HCT116 (cell line): ENCODE results near the gene ELMOD3. TPM values are rescaled to one million over a fixed set of nuclear protein-coding genes. Genes with fewer than 3 reads are reported as not detected.
A peak's percentile ranks its signal among the peaks of the same experiment; 100 is the strongest.

ENCODE experiments used
- ATAC-seq: fragments of 200-7000 bp; cut with Tn5 transposase; 2 replicates; pipeline ENCODE4 v1.9.1; 2020; ENCODE audit warnings: mild to moderate bottlenecking, moderate library complexity
- BruUV-seq: library from RNA; stranded (reverse); fragments of 400-500 nt; replicated peaks from 2 replicates; lab custom pipeline; 2021; lab: Mats Ljungman, UMichigan
- CTCF ChIA-PET: fragments of 300-600 bp; sonication (Branson Sonifier 250); formaldehyde crosslinking; loops from one replicate; lab custom pipeline; 2021; ENCODE audit warnings: antibody characterized with exemption; lab: Charles Lee
- POLR2A ChIA-PET: fragments of 300-600, 350-600 bp; sonication (Branson Sonifier 250); formaldehyde crosslinking; loops from one replicate; lab custom pipeline; 2021; ENCODE audit warnings: antibody characterized with exemption; lab: Charles Lee
- RAD21 ChIA-PET, 2 experiments: fragments of 300-600 bp; sonication (Branson Sonifier 250); formaldehyde crosslinking; loops; one replicate each; lab custom pipeline; 2023; ENCODE audit warnings: low total read pairs in 2 of 2; ENCODE audit not compliant: uncharacterized antibody in 2 of 2, unreplicated experiment in 2 of 2, low non-redundant PET in 1 of 2; lab: Charles Lee
- DNase-seq: peaks from one replicate; pipeline ENCODE4 v3.0.0-alpha.2; 2010; ENCODE audit warnings: low read depth, low spot score
- H2AFZ ChIP-seq: fragments of 200-600 bp; shearing (Covaris generic), sonication (generic); 2 replicates; pipeline ENCODE4 v1.6.1; 2017; ENCODE audit warnings: low read depth, mixed run types, mixed read lengths, antibody characterized with exemption, low read length; ENCODE audit not compliant: poor library complexity, severe bottlenecking
- H3K27ac ChIP-seq: 2 replicates; pipeline ENCODE4 v1.5.1; 2012; ENCODE audit warnings: low read depth, low read length
- H3K27me3 ChIP-seq: fragments of 200-600 bp; sonication (generic); 2 replicates; pipeline ENCODE4 v1.6.1; 2016; ENCODE audit warnings: mixed run types, low read length, mixed read lengths; ENCODE audit not compliant: insufficient read depth
- H3K36me3 ChIP-seq, 2 experiments: fragments of 200-500 bp in 1 of 2; fragments of 200-600 bp in 1 of 2; sonication (Bioruptor generic) in 1 of 2; sonication (generic) in 1 of 2; 2 replicates each; pipeline versions ENCODE4 v1.5.1 to v1.6.1; 2014 to 2016; ENCODE audit warnings: low read length in 2 of 2, inconsistent platforms in 1 of 2, mixed read lengths in 1 of 2, mixed run types in 1 of 2; ENCODE audit not compliant: insufficient read depth in 2 of 2, control insufficient read depth in 1 of 2
- H3K4me1 ChIP-seq, 2 experiments: fragments of 200-600 bp in 1 of 2; sonication (generic) in 1 of 2; 2 replicates each; pipeline versions ENCODE4 v1.5.1 to v1.6.1; 2012 to 2017; ENCODE audit warnings: low read length in 2 of 2, inconsistent platforms in 1 of 2, mild to moderate bottlenecking in 1 of 2, mixed read lengths in 1 of 2, mixed run types in 1 of 2, moderate library complexity in 1 of 2; ENCODE audit not compliant: insufficient read depth in 2 of 2, control insufficient read depth in 1 of 2
- H3K4me2 ChIP-seq: fragments of 200-600 bp; sonication (generic); 2 replicates; pipeline ENCODE4 v1.6.1; 2017; ENCODE audit warnings: mixed run types, low read length, mixed read lengths
- H3K4me3 ChIP-seq, 2 experiments: fragments of 200-600 bp in 1 of 2; sonication (generic) in 1 of 2; replicated peaks in 1 of 2; 2 replicates each; pipeline ENCODE4 v1.5.1; 2011 to 2016; ENCODE audit warnings: low read length in 2 of 2, control low read depth in 1 of 2, low read depth in 1 of 2, mild to moderate bottlenecking in 1 of 2, mixed read lengths in 1 of 2, mixed run types in 1 of 2
- H3K79me2 ChIP-seq: fragments of 200-600 bp; sonication (generic); 2 replicates; pipeline ENCODE4 v1.6.1; 2017; ENCODE audit warnings: mild to moderate bottlenecking, mixed run types, low read length, moderate library complexity, mixed read lengths; ENCODE audit not compliant: insufficient read depth
- H3K9ac ChIP-seq: fragments of 200-600 bp; sonication (generic); 2 replicates; pipeline ENCODE4 v1.6.1; 2016; ENCODE audit warnings: low read length, mixed read lengths
- H3K9me2 ChIP-seq: fragments of 200-600 bp; sonication (generic), shearing (Covaris generic); 2 replicates; pipeline ENCODE4 v1.6.1; 2017; ENCODE audit warnings: mixed run types, mild to moderate bottlenecking, moderate library complexity; ENCODE audit not compliant: insufficient read depth
- H3K9me3 ChIP-seq, 2 experiments: fragments of 200-500 bp in 1 of 2; fragments of 200-600 bp in 1 of 2; sonication (Bioruptor generic) in 1 of 2; sonication (generic) in 1 of 2; 2 replicates each; pipeline ENCODE4 v1.6.1; 2014 to 2017; ENCODE audit warnings: low read length in 2 of 2, mixed read lengths in 2 of 2, inconsistent platforms in 1 of 2, low read depth in 1 of 2, mild to moderate bottlenecking in 1 of 2, mixed run types in 1 of 2, moderate library complexity in 1 of 2; ENCODE audit not compliant: control insufficient read depth in 1 of 2, insufficient read depth in 1 of 2
- H4K20me1 ChIP-seq: fragments of 200-600 bp; sonication (generic), shearing (Covaris generic); 2 replicates; pipeline ENCODE4 v1.6.1; 2017; ENCODE audit warnings: mixed run types, mild to moderate bottlenecking, moderate library complexity; ENCODE audit not compliant: insufficient read depth
- ATF3 ChIP-seq: IDR thresholded peaks from 2 replicates; pipeline ENCODE4 v1.6.1; 2012
- CTCF ChIP-seq, 3 experiments: fragments of 200-600 bp in 1 of 3; sonication (generic) in 1 of 3; IDR thresholded peaks in 2 of 3; conservative IDR thresholded peaks in 1 of 3; 2 replicates each; pipeline ENCODE4 v1.5.1; 2012 to 2017; ENCODE audit warnings: low read depth in 2 of 3, low read length in 2 of 3, antibody characterized with exemption in 1 of 3, borderline replicate concordance in 1 of 3, control low read depth in 1 of 3, mild to moderate bottlenecking in 1 of 3, mixed read lengths in 1 of 3, mixed run types in 1 of 3, moderate library complexity in 1 of 3; ENCODE audit not compliant: insufficient read depth in 1 of 3
- ELF1 ChIP-seq: IDR thresholded peaks from 2 replicates; pipeline ENCODE4 v1.6.1; 2012; ENCODE audit warnings: low read depth, borderline replicate concordance
- EZH2phosphoT487 ChIP-seq: fragments of 200-600 bp; IDR thresholded peaks from 2 replicates; pipeline ENCODE4 v1.6.1; 2018; ENCODE audit warnings: antibody characterized with exemption, borderline replicate concordance
- SRF ChIP-seq: IDR thresholded peaks from 2 replicates; pipeline ENCODE4 v1.6.1; 2012; ENCODE audit warnings: low read depth
- intact Hi-C: fragments of 100-400 bp; cut with micrococcal nuclease; formaldehyde crosslinking; loops from 2 replicates; pipeline ENCODE4 v1.10.0; 2022
- total RNA-seq: library from RNA; stranded (reverse); gene quantifications from one replicate; pipeline ENCODE4 v1.2.1, GENCODE V29; 2021; ENCODE audit not compliant: unreplicated experiment

The ELMOD3 gene
- total RNA-seq, 1 experiment from 2014 or later: 9.2 TPM

GRCh38 chr2:85419009-85419675 is 64.6 kb downstream of the ELMOD3 start:
- no peaks in the 10 kb centered on the region for H3K27me3 ChIP-seq
- H2AFZ ChIP-seq: no peak overlapping the region
- TSS peak; percentile 82 for BruUV-seq
- POLR2A ChIA-PET: interaction anchor here (0.8 to 15.9 kb wide), 8 partner anchors 36 to 193 kb away, joined by 3 to 236 read pairs (median 4); partner anchors contain the start of genes C2orf68, ELMOD3, GGCX and MAT2A
- peak overlapping the region; percentile 95 for H3K4me2 ChIP-seq
- no peaks in the 10 kb centered on the region for H3K79me2 ChIP-seq
- H3K4me1 ChIP-seq: peaks cover 42 to 56% of the 10 kb centered on the region in 2 experiments
- no peaks in the 10 kb centered on the region for H3K9me3 ChIP-seq
- CTCF ChIA-PET: interaction anchor here (0.6 to 4.8 kb wide), 6 partner anchors 19 to 310 kb away, joined by 3 to 118 read pairs (median 6); partner anchors contain the start of gene MAT2A
- no peaks in the 10 kb centered on the region for H3K36me3 ChIP-seq
- peak overlapping the region; percentile 88 for H3K27ac ChIP-seq
- H3K4me3 ChIP-seq: peak overlapping the region; percentile 72 to 73
- RAD21 ChIA-PET: interaction anchor here (2.9 to 4.0 kb wide), 2 partner anchors 133 kb away, joined by 25 read pairs; no protein-coding TSS in a partner anchor
- intact Hi-C loops: no loop called here
- DNase-seq (no peak), ATAC-seq (no peak)
- H3K9ac ChIP-seq: peak overlapping the region; percentile 71
- H4K20me1 ChIP-seq: no peaks in the 10 kb centered on the region
- TF ChIP-seq ELF1 (no peak), ATF3 (no peak), CTCF (IDR thresholded peaks at IDR 0.05 in 2 of 3, conservative IDR thresholded peaks at IDR 0.05 in 1 of 3; ENCODE audit: borderline replicate concordance in 1 of 3, insufficient read depth in 1 of 3, low read depth in 2 of 3, low read length in 2 of 3) (no peak), SRF (no peak), EZH2phosphoT487 (no peak)
- TF ChIP-seq, all 23 proteins: peak for 0
- H3K9me2 ChIP-seq: no peaks in the 10 kb centered on the region
